Head of caudate nucleus (tissue), 42 donors: Measurements from ENCODE around the gene WDR64.

ENCODE experiments used
- DNase-seq, 42 donors: peaks; one replicate each; pipeline versions ENCODE4 v3.0.0 to v3.0.0-alpha.2; 2020 to 2021; ENCODE audit warnings: mixed read lengths in 7 of 42
- intact Hi-C: fragments of 100-400 bp; cut with DNase I; formaldehyde crosslinking; loops from one replicate; pipeline ENCODE4 v1.15.0; 2022

WDR64 gene

DNA sequence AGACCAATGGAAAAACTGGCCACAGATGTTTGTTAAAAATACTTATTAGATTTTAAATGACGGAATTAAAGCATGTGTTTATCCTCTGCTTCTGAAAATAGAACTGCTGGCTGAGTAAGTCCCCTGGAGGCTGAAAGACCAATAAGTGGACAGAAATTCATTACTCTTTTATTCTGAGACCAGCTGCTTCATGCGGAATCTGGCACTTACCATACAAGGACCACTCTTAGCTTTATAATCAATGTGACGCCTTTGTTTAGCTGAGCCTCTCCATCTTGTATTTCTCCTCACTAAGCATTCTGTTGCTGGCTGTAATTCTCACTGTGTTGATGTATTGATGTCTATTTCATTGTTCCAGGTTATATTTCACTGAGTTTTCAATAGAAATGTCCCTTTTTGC is 189.6 kb downstream of the WDR64 start:
- no peak for DNase-seq
- intact Hi-C loops: loop anchor here (10.0 kb wide), 1 partner anchor 317 kb away; no protein-coding TSS in a partner anchor

DNA sequence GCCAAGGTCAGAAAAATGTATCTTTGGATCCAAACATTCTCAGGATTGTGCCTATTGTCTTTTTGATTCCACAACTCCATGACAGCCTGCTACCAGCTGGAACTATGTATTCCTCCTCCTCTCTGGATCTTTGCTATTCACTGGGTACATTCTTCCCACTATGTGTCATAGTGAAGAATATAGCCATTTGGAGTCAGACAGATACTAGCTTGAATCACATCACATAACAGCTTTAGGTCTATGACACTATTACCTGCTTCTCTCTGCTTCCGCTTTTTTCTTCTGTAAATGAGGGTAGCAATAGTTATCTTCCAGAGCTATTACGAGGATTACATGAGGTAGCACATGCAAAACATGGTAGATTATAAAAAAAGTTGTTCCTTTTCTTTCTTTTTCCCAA is 190.5 kb downstream of the WDR64 start:
- intact Hi-C loops: loop anchor here (10.0 kb wide), 1 partner anchor 318 kb away; no protein-coding TSS in a partner anchor

DNA sequence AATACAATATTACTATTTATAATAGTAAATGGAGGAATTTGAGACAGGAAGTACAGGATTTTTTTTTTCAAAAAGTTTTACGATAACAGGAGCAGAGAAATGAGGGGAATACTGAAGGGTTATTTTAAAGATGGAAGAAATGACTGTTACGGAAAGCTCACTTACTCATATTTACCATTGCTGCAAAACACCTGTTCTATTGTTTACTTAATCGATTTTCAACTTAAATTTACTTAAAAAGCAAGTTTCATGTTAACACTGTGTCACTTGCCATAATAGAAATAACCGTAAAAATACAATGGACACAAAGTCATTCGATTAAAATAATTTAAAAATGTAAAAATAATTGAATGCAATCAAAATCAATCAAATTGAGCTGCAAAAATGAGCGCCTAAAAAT is 192.5 kb downstream of the WDR64 start:
- no peak for DNase-seq
- intact Hi-C loops: loop anchor here (10.0 kb wide), 1 partner anchor 320 kb away; no protein-coding TSS in a partner anchor

More for the DNA sequence above, 190.5 kb downstream of the WDR64 start:
- peak in 1 of 42 donors; percentile 9 for DNase-seq

DNA sequence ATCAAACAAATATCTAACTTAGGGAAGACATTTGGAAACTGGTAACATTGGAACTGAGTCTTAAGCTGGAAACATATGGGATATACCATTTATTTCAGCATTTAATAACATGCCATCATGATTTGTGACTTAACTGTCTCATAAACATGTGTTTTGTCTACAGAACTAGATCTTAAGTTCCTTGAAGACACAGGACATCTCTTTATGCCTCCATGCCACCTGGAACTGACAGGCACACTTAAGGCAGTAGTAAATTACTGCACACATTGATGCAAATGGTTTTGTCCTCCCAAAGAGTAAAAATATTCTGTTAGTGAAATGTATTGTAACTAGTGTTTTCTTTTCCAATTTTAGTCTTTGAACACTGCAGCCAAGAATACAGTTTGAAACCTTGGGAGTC is 194.3 kb downstream of the WDR64 start:
- no peak for DNase-seq
- intact Hi-C loops: loop anchor here (5.0 to 10.0 kb wide), 2 partner anchors 204 to 322 kb away; partner anchors contain the start of genes CHML and OPN3

DNA sequence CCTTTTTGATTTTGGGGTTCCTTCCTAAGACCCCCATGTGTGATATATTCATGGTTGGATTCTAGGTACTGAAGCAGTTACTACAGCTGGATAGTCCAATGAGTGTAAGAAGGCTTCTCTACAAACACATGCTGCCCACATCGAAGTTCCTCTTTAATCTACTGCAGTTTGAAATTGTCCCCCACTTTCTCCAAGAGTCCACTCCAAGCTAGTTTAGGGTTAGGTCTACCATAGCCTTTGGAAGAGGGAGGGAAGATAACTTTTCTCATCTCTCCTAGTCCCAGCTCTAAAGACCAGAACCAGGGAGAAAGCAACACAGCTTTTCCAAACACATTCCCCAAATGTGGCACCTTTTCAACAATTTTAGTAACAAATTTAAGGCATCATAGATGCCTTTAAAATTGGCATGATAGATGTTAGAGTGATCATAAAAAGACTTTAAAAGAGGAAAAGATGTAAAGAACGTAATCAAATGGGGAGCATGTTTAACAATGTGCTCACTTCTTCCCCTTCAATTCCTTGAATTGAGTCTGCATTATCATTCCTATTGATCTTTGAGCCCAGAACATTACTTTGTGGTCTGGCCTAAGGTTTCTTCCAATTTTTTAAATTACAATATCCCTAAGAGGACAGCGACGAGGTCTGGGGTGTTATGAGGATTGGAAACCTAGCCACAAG is 194.9 kb downstream of the WDR64 start:
- intact Hi-C loops: loop anchor here (5.0 to 10.0 kb wide), 2 partner anchors 205 to 322 kb away; partner anchors contain the start of genes CHML and OPN3
- no peak for DNase-seq

DNA sequence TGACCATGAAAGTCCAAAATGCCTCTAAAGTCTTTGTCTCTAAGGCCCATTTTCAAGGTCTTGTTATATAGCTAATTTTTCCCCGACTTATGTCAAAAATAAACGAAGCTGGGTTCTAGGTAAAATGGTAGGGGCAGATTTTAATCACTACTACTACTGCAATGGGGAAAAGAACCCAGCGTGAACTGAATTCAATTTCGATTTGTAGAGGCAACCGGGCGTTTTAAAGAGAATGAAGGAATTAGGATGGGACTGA is 195.4 kb downstream of the WDR64 start:
- intact Hi-C loops: loop anchor here (5.0 to 10.0 kb wide), 2 partner anchors 205 to 323 kb away; partner anchors contain the start of genes CHML and OPN3

DNA sequence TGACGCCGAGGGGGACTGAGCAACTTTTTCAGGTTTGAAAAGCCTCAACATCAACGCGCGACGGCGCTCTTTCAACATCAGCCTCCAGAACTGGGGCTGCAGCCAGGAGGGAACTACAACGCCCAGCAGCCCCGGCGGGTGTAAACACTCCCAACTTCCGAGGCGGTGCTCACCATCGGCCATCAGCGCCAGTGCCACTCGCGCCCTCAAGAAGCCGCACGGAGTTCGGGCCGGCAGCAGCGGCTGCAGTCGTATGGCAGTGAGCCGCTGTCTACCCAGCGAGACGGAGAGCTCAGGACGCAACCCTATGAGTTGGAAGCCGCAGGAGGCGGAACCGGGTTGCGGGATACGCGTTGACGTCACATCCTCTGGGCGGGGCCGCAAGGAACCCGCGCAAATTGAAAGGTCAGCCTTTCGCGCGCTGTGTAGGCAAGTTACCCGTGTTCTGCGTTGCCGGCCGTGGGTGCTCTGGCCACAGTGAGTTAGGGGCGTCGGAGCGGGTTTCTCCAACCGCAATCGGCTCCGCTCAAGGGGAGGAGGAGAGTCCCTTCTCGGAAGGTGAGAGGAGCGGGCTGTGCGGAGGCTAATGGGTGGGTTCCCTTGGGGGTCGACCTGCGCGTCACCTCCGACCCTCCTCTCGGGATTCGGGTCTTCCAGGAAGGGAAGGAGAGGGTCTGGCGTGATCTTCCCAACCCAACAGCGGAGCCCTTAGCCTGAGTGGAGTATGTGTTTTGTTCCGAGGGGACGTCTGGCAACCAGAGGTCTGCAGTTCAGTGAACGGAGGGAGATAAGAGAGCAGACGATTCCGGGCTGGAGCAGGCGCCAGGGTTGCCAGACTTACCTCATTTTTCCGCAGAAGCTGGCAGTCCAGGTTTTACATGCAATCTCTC is 196.0 kb downstream of the WDR64 start, which contains the start of gene EXO1:
TSS of gene EXO1 (plus strand) at position 409 of the 890 bp plus-strand sequence. CDS start 2,222 bp downstream, outside the sequence.
- intact Hi-C loops: loop anchor here (5.0 to 10.0 kb wide), 2 partner anchors 206 to 323 kb away; partner anchors contain the start of genes CHML and OPN3
- peak; percentile 85 to 97 (median 92) for DNase-seq

More for the DNA sequence above, 195.4 kb downstream of the WDR64 start:
- DNase-seq: no peak

DNA sequence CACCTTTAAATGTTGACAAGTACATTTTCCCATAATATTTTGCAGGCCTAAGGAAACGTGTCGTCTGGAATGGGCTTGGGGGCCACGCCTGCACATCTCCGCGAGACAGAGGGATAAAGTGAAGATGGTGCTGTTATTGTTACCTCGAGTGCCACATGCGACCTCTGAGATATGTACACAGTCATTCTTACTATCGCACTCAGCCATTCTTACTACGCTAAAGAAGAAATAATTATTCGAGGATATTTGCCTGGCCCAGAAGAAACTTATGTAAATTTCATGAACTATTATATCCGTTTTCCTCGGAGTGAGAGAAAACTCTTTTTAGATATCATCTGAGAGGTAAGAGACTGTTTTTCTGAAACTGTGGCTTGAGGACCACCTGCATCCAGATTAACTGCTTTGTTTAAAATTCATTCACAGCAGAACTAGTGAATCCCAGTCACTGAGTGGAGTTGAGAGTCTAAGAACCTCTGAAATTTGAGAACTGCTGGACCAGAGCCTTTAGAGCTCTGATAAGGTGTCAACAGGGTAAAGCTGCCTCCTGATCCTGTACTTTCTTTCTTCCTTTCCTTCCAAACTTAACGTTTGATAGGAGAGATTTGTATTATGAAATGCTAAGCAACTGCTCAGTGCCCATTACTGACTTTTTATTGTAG is 196.7 kb downstream of the WDR64 start:
- intact Hi-C loops: loop anchor here (5.0 to 10.0 kb wide), 2 partner anchors 207 to 324 kb away; partner anchors contain the start of genes CHML and OPN3
- DNase-seq: no peak

DNA sequence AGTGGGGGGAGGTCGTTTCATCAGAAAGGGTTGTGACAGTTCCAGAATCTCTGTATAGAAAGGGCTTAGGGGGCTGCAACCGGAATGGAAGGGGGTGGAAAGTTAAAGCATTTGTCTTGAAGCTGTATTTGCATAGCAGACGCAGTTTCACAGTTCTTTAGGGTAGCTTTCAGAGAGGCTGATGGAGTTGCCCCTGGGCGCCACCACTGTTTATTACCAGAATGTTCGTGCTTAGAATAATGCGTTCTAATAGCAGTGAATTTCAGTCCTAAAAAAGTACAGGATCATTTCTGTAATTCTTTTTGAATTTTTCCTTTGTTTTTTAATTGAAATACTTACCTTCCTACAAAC is 197.2 kb downstream of the WDR64 start:
- DNase-seq: no peak

More for the DNA sequence above, 197.2 kb downstream of the WDR64 start:
- intact Hi-C loops: loop anchor here (5.0 to 10.0 kb wide), 2 partner anchors 207 to 325 kb away; partner anchors contain the start of genes CHML and OPN3
